ENCODE measurements around the gene NLK. TPM values are rescaled to one million over a fixed set of nuclear protein-coding genes. Genes with fewer than 3 reads are reported as not detected.
"Not testable (repeated sequence)": the region's sequence is repeated elsewhere in the genome, so short reads cannot be mapped to it uniquely, and the experiment has no call there.

NLK gene
- total RNA-seq, 2 donors from 2014 or later, result 19.8 to 37.0 TPM

DNA sequence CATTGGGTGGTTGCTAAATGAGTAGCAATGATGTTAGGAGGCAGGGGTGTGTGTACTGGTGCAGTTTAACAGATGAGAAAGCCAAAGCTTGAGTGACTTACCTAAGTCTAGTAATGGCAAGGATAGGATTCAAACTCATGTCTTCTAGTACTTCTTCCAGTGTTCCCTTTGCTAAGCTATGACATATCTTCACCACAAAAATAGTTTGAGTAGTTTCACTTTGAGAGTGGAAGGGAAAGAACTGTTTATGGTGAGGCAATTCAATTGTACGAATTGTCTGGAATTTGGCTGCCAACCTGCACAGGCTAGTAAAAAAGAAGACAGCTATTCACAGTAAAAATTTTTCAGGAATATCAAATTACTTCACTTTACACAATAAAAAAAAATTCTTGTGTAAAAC lies 138.0 kb downstream of the NLK start:
- H3K9me3 ChIP-seq, result no peaks in the 10 kb centered on the region
- no peak overlapping the region for H3K27ac ChIP-seq
- TF ChIP-seq, protein P1, sequence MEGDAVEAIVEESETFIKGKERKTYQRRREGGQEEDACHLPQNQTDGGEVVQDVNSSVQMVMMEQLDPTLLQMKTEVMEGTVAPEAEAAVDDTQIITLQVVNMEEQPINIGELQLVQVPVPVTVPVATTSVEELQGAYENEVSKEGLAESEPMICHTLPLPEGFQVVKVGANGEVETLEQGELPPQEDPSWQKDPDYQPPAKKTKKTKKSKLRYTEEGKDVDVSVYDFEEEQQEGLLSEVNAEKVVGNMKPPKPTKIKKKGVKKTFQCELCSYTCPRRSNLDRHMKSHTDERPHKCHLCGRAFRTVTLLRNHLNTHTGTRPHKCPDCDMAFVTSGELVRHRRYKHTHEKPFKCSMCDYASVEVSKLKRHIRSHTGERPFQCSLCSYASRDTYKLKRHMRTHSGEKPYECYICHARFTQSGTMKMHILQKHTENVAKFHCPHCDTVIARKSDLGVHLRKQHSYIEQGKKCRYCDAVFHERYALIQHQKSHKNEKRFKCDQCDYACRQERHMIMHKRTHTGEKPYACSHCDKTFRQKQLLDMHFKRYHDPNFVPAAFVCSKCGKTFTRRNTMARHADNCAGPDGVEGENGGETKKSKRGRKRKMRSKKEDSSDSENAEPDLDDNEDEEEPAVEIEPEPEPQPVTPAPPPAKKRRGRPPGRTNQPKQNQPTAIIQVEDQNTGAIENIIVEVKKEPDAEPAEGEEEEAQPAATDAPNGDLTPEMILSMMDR (IDR thresholded peaks at IDR 0.05), result no peak
- TF ChIP-seq POLR2A (IDR thresholded peaks at IDR 0.05) (no peak), POLR2AphosphoS5 (IDR thresholded peaks at IDR 0.05) (no peak)
- H3K36me3 ChIP-seq, result no peaks in the 10 kb centered on the region
- intact Hi-C loops (cut with DNase I), result no loop called here
- no peaks in the 10 kb centered on the region for H3K27me3 ChIP-seq (replicated peaks; ENCODE audit: insufficient read depth)
- no peaks in the 10 kb centered on the region for H3K4me1 ChIP-seq (replicated peaks)
- WGBS, result 33% methylated on average over 1 of the region's 1 CpG
- H3K4me3 ChIP-seq, result no peak overlapping the region
- no peak for DNase-seq (ENCODE audit: low spot score)

DNA sequence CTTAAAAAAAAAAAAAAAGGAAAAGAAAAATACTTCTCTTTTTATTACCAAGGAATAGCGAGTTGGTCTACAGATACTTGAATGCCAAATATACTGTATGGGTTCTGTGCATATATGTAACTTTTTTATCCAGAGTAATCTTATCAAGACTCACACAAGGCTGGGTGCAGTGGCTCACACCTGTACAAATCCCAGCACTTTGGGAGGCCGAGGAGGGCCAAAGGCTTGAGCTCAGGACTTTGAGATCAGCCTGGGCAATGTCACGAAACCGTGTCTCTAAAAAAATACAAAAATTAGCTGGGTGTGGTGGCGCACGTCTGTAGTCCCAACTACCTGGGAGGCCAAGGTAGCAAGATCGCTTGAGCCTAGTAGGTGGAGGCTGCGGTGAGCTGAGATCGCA lies 139.1 kb downstream of the NLK start:
- TF ChIP-seq, protein P1 (IDR thresholded peaks at IDR 0.05), result no peak
- TF ChIP-seq POLR2AphosphoS5 (IDR thresholded peaks at IDR 0.05) (no peak), POLR2A (IDR thresholded peaks at IDR 0.05) (no peak)
- no peak for DNase-seq (ENCODE audit: low spot score)
- WGBS, result 96% methylated on average over 9 of the region's 9 CpGs

DNA sequence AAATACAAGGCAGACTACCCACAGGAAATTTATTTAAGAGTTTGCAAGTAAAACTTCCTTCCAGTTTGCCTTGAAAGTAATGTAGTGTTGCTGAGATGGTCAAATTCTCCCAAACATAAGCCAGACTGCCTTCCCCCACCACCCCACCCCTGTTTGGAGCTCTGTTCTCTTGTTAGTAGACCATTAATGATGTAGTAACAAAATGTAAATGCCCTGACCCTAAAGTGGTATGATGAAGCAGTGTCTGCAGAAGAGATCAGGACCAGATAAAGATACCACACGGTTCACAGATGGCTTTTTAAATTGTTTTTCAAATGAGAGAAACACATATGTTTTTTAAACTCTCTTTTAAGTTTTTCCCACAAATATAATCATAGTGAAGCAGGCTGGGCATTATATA lies 140.1 kb downstream of the NLK start:
- 48% methylated on average over 1 of the region's 1 CpG for WGBS

More for the DNA sequence above, 139.1 kb downstream of the NLK start:
- Histone ChIP-seq H3K4me3 (no peak overlapping the region), H3K36me3 (no peaks in the 10 kb centered on the region), H3K27ac (no peak overlapping the region), H3K27me3 (replicated peaks; ENCODE audit: insufficient read depth) (no peaks in the 10 kb centered on the region), H3K9me3 (no peaks in the 10 kb centered on the region), H3K4me1 (replicated peaks) (no peaks in the 10 kb centered on the region)
- intact Hi-C loops (cut with DNase I), result no loop called here

DNA sequence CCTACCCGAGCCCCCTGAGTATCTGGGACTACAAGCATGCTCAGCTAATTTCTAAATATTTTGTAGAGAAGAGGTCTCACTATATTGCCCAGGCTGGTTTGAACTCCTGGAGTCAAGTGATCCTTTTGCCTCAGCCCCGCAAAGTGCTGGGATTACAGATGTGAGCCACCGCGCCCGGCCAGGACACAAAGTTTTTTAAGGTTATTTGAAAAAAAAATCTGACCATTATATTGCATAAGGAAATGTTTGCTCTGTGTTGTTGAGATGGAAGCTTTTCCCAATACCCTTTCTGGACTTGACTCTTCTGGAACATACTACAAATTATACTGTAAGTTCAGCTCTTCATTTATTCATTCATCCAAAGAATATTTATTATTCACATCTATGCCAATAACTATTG lies 143.2 kb downstream of the NLK start:
- H3K4me1 ChIP-seq (replicated peaks), result no peaks in the 10 kb centered on the region
- intact Hi-C loops (cut with DNase I), result no loop called here
- H3K27me3 ChIP-seq (replicated peaks; ENCODE audit: insufficient read depth), result no peaks in the 10 kb centered on the region
- WGBS, result 98% methylated on average over 5 of the region's 5 CpGs
- no peak overlapping the region for H3K4me3 ChIP-seq
- no peaks in the 10 kb centered on the region for H3K36me3 ChIP-seq
- no peak for DNase-seq (ENCODE audit: low spot score)
- H3K27ac ChIP-seq, result no peak overlapping the region
- H3K9me3 ChIP-seq, result no peaks in the 10 kb centered on the region
- no peak for TF ChIP-seq POLR2A (IDR thresholded peaks at IDR 0.05)
- TF ChIP-seq POLR2AphosphoS5 (IDR thresholded peaks at IDR 0.05), result no peak
- TF ChIP-seq, protein P1 (IDR thresholded peaks at IDR 0.05), result no peak

More for the DNA sequence above, 140.1 kb downstream of the NLK start:
- no peak for DNase-seq (ENCODE audit: low spot score)
- Histone ChIP-seq H3K9me3 (no peaks in the 10 kb centered on the region), H3K36me3 (no peaks in the 10 kb centered on the region), H3K27me3 (replicated peaks; ENCODE audit: insufficient read depth) (no peaks in the 10 kb centered on the region), H3K4me3 (no peak overlapping the region), H3K27ac (no peak overlapping the region), H3K4me1 (replicated peaks) (no peaks in the 10 kb centered on the region)
- TF ChIP-seq, protein P1 (IDR thresholded peaks at IDR 0.05), result no peak
- no peak for TF ChIP-seq POLR2A (IDR thresholded peaks at IDR 0.05)
- TF ChIP-seq POLR2AphosphoS5 (IDR thresholded peaks at IDR 0.05), result no peak
- intact Hi-C loops (cut with DNase I), result no loop called here

DNA sequence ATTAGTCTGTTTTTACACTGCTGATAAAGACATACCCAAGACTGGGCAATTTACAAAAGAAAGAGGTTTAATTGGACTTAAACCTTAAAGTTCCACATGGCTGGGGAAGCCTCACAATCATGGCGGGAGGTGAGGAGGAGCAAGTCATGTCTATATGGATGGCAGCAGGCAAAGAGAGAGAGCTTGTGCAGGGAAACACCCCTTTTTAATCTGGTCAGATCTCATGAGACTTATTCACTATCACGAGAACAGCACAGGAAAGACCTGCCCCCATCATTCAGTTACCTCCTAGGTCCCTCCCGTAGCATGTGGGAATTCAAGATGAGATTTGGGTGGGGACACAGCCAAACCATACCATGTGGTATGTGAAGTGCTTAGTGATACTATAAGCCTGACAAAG lies 144.0 kb downstream of the NLK start:
- WGBS, result 100% methylated on average over 3 of the region's 3 CpGs
- intact Hi-C loops (cut with DNase I), result not testable (repeated sequence)

More for the DNA sequence above, 144.0 kb downstream of the NLK start:
- not testable (repeated sequence) for H3K4me1 ChIP-seq (replicated peaks); H3K27me3 ChIP-seq (replicated peaks; ENCODE audit: insufficient read depth); H3K9me3 ChIP-seq; DNase-seq (ENCODE audit: low spot score); H3K36me3 ChIP-seq; H3K4me3 ChIP-seq; H3K27ac ChIP-seq
